Ecto neural progenitor cell (in vitro differentiated cells): ENCODE results near the gene CDK6.
"Not testable (repeated sequence)": the region's sequence is repeated elsewhere in the genome, so short reads cannot be mapped to it uniquely, and the experiment has no call there.

Experiments used
- DNase-seq: peaks from one replicate; pipeline ENCODE4 v3.0.0-alpha.2; 2018; ENCODE audit warnings: low spot score

Gene CDK6

GRCh38 chr7:92761391-92762097 lies 74.8 kb downstream of the CDK6 start:
- no peak for DNase-seq

- no peak for DNase-seq
These were observed 77.5 kb downstream of the CDK6 start for GRCh38 chr7:92758796-92759431.

- not testable (repeated sequence) for DNase-seq
These were observed 79.0 kb downstream of the CDK6 start for GRCh38 chr7:92757311-92757910.

DNA sequence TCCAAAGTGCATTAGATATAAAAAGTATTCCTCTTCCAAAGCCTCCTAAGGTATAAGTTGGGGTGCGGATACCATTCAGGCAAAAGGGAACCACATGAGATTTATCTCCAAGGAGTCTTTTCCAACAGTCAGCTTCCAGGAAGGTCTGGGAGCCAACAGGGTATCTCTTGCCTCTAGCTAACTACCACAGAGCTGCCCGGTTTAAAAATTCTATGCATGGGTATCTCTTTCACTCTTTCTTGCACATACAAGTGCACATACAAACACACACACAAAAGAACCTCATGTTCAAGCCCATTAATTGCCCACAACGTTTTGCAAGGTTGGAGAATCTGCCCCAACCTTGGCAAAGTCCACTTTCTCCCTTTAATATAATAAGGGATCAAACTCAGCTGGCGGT lies 80.7 kb downstream of the CDK6 start:
- no peak for DNase-seq

DNA sequence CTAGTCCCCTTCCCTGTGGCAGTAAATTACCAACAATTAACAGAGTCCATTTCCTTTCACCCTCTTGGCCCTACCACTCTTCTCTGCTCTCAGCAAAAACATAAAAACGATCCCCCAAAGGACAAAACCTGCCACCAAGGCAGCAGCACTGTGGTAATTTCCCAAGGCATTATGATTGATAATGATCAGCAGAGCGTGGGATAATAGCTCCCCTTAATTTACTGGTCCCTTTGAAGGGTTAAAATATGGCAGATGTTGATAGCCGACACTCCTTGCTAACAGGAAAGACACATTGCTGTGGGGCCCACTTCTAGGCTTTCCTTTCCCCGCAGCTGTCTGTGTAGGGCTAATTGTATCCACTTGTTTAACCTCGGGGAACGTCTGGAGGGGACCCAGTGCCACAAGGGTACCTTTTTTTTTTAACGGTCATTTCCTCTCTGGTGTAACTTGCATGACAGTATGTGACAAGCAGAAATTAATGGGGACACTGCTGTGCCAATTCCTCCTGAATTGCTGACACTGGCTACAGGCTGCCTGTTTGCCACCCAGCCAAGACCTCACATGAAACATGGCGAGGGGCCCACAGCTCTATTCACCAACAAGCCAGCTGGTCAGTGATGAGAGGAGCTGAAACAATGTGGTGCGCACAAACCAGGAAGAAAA lies 81.3 kb downstream of the CDK6 start:
- DNase-seq = no peak

DNA sequence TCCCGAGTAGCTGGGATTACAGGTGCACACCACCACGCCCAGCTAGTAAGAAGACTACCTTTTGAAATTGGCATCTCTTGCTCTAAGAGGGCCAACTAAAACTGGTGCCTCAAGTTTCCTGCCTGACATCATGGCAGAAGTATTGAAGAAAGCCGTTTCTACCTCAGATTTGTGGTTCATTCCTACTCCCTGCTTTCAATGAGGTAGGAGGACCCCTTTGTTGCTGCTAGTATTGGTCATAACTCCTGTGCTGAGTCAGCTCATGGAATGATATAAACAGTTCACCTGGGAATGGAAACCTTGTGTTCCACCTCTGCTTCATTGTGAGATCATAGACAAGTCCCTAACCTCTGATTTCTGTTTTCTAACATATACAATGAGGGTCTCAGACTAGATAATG lies 82.8 kb downstream of the CDK6 start:
- no peak for DNase-seq

- no peak for DNase-seq
These were observed 84.2 kb downstream of the CDK6 start for GRCh38 chr7:92751902-92752901.

DNA sequence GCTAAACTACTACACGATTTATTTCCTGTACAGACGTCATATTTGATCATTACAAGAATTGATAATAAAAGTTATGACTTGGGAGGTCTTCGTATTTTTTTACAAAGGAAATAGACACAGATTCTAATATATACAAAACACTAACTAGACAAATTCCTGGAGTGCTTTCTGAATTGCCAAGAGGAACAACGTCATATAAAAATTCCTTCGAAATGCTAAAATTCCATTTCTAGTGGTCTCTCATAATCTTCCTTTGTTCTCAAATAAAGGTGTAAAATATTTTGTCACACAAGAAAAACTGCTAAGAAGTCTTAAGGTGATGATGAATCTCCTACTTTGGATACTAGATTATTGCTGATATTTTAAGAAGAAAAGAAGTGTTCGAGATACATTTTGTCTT lies 85.4 kb downstream of the CDK6 start:
- DNase-seq = no peak

GRCh38 chr7:92750447-92750839 lies 85.9 kb downstream of the CDK6 start:
- DNase-seq = no peak

DNA sequence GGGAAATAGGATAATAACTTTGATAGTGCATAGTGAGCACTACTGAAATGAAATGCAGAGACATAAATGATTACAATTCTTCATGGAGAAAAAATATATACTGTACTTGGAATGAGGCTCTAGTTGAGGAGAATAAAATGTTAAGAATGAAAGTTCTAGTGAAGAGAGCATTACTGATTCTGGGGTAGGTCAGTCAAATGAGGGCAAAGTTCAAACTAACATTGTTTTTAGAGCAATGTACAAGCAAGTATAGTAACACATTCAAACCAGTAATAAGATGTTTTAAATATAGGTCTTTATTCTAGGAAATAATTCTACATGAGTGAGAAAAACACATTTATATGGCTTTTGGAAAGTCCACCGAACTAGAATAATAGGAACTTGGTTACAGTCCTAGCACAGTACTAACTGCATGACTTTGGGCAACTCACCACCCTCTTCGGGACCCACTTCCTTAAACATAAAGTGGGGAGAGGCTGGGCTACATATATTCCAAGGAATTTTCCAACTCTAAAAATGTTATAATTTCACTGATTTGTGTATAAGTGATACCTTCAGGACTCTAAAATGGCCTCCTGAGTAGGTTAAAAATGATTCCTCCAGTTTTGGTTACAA lies 86.4 kb downstream of the CDK6 start:
- DNase-seq = no peak

GRCh38 chr7:92749327-92749755 lies 87.0 kb downstream of the CDK6 start:
- DNase-seq = no peak

- DNase-seq = no peak
These were observed 87.9 kb downstream of the CDK6 start for GRCh38 chr7:92748495-92748894.

DNA sequence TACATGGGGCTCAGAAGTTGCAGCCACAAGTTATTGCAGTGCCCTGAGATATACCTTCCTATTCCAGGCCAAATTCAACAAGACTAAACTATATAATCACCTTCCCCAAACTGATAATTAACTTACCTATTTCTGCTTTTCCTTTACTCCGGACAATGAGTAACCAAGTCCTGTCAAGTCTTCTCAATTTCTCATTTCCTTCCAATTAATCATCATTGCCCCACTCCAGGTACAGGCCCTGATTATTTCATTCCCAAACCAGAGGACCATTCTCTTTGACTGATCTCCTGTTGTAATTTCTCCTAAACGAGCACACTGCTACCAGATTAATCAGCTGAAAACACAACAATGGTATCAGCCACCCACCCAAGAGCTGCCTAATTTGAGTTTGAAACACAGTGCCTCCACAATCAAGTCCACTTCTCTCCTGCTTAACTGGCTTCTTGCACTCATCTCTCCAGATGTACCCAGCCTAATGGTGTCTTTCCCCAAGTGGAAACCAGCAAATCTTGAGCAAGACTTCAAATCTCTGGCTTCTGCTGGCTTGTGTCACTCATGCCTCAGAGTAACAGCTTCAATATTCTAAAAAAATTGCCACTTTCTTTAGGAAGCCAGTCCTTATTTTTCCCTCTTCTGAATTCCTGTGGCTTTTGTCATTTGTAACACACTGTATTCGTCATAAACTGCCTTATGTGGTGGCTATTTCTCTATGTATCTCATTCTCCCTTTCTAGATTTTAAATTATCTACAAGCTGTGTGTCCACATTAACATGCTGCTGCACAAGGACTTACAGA lies 89.1 kb downstream of the CDK6 start:
- DNase-seq = no peak

GRCh38 chr7:92745241-92745640 lies 91.1 kb downstream of the CDK6 start:
- DNase-seq = no peak

- DNase-seq = not testable (repeated sequence)
These were observed 92.2 kb downstream of the CDK6 start for GRCh38 chr7:92744180-92744579.

DNA sequence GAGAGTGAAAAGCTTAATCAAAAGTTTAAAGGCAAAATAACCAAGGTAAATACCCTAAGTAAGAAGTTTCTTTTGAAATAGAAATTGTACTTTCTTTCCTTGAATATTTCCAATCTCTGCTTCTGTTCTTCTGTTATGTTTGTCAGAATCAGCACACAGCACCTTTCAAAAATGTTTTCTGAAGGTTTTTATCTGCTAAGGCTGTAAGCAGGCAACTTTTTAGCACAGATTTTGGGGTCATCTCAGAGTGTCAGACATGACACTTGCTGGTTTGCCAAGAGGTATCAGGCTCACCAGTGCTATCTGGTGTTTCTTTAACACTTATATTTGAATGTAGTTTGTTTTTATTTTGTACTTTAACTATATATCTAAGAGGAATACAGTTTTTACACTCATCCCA lies 94.2 kb downstream of the CDK6 start:
- no peak for DNase-seq

GRCh38 chr7:92740700-92741126 lies 95.7 kb downstream of the CDK6 start:
- no peak for DNase-seq

- no peak for DNase-seq
These were observed 96.2 kb downstream of the CDK6 start for GRCh38 chr7:92740134-92740533.

GRCh38 chr7:92739091-92739490 lies 97.3 kb downstream of the CDK6 start:
- DNase-seq = no peak

- no peak for DNase-seq
These were observed 98.7 kb downstream of the CDK6 start for GRCh38 chr7:92737706-92738105.
